Activated CD8-positive, alpha-beta T cell treated with anti-CD3 and anti-CD28 coated beads for 36 hours (primary cell): ENCODE data around the gene ATL3. TPM values are rescaled to one million over a fixed set of nuclear protein-coding genes. Genes with fewer than 3 reads are reported as not detected.

ENCODE experiments used
- ATAC-seq: fragments of 200-7000 bp; cut with Tn5 transposase; one replicate; pipeline ENCODE4 v1.10.0; 2021; ENCODE audit warnings: mild to moderate bottlenecking, moderate library complexity
- CTCF ChIA-PET: fragments of 350-600 bp; sonication (Branson Sonifier 250); formaldehyde crosslinking; loops from one replicate; lab custom pipeline; 2021; ENCODE audit warnings: antibody characterized with exemption; lab: Charles Lee
- POLR2A ChIA-PET: fragments of 350-600 bp; sonication (Branson Sonifier 250); formaldehyde crosslinking; loops from one replicate; lab custom pipeline; 2021; ENCODE audit warnings: antibody characterized with exemption; lab: Charles Lee
- DNase-seq: peaks from one replicate; pipeline ENCODE4 v3.0.0-alpha.2; 2020
- H3K27ac Mint-ChIP-seq: one replicate; pipeline ENCODE4 v1.8.0; 2021; ENCODE audit warnings: mild to moderate bottlenecking, mixed read lengths
- H3K27me3 Mint-ChIP-seq: one replicate; pipeline ENCODE4 v1.8.0; 2021; ENCODE audit warnings: mixed read lengths
- H3K36me3 Mint-ChIP-seq: one replicate; pipeline ENCODE4 v1.8.0; 2021; ENCODE audit warnings: low read depth, mixed read lengths
- H3K4me1 Mint-ChIP-seq: one replicate; pipeline ENCODE4 v1.8.0; 2021; ENCODE audit warnings: low read depth, mixed read lengths
- H3K4me3 Mint-ChIP-seq: one replicate; pipeline ENCODE4 v1.8.0; 2021; ENCODE audit warnings: mild to moderate bottlenecking, moderate library complexity, mixed read lengths
- H3K9me3 Mint-ChIP-seq: one replicate; pipeline ENCODE4 v1.8.0; 2021; ENCODE audit warnings: mixed read lengths
- intact Hi-C: fragments of 100-400 bp; cut with micrococcal nuclease; formaldehyde crosslinking; loops from one replicate; pipeline ENCODE4 v1.10.0; 2022
- total RNA-seq, 2 experiments: library from RNA; stranded (reverse); gene quantifications; one replicate each; pipeline ENCODE4 v1.2.3, GENCODE V29; 2021
- TF ChIP-seq, protein P1 (sequence below): fragments of 200-600 bp; IDR thresholded peaks from one replicate; pipeline ENCODE4 v1.8.0; 2022; ENCODE audit warnings: antibody characterized with exemption, mild to moderate bottlenecking

Gene ATL3
- total RNA-seq, 2 experiments from 2014 or later = 24.1 to 24.4 TPM

DNA sequence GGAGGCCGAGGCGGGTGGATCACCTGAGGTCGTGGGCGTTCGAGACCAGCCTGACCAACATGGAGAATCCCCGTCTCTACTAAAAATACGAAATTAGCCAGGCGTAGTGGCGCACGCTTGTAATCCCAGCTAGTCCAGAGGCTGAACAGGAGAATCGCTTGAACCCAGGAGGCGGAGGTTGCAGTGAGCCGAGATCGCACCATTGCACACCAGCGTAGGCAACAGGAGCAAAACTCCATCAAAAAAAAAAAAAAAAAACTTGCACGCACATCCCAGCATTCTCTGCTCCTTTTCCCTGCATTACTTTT, 934 bp upstream of the ATL3 start:
- Mint-ChIP-seq H3K27ac (no peak overlapping the region), H3K9me3 (peaks cover 1% of the 10 kb centered on the region), H3K36me3 (peaks cover 6% of the 10 kb centered on the region), H3K4me3 (no peak overlapping the region), H3K4me1 (peaks cover 26% of the 10 kb centered on the region), H3K27me3 (no peaks in the 10 kb centered on the region)
- POLR2A ChIA-PET = interaction anchor here (0.7 to 3.2 kb wide), 3 partner anchors 9 to 141 kb away, joined by 3 to 31 read pairs (median 4); partner anchors contain the start of gene RTN3
- DNase-seq = no peak
- intact Hi-C loops = no loop called here
- TF ChIP-seq, protein P1, sequence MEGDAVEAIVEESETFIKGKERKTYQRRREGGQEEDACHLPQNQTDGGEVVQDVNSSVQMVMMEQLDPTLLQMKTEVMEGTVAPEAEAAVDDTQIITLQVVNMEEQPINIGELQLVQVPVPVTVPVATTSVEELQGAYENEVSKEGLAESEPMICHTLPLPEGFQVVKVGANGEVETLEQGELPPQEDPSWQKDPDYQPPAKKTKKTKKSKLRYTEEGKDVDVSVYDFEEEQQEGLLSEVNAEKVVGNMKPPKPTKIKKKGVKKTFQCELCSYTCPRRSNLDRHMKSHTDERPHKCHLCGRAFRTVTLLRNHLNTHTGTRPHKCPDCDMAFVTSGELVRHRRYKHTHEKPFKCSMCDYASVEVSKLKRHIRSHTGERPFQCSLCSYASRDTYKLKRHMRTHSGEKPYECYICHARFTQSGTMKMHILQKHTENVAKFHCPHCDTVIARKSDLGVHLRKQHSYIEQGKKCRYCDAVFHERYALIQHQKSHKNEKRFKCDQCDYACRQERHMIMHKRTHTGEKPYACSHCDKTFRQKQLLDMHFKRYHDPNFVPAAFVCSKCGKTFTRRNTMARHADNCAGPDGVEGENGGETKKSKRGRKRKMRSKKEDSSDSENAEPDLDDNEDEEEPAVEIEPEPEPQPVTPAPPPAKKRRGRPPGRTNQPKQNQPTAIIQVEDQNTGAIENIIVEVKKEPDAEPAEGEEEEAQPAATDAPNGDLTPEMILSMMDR = no peak
- no peak for ATAC-seq
- CTCF ChIA-PET = interaction anchor here (4.1 to 4.9 kb wide), 2 partner anchors 10 to 66 kb away, joined by 26 to 35 read pairs; partner anchors contain the start of gene RTN3

DNA sequence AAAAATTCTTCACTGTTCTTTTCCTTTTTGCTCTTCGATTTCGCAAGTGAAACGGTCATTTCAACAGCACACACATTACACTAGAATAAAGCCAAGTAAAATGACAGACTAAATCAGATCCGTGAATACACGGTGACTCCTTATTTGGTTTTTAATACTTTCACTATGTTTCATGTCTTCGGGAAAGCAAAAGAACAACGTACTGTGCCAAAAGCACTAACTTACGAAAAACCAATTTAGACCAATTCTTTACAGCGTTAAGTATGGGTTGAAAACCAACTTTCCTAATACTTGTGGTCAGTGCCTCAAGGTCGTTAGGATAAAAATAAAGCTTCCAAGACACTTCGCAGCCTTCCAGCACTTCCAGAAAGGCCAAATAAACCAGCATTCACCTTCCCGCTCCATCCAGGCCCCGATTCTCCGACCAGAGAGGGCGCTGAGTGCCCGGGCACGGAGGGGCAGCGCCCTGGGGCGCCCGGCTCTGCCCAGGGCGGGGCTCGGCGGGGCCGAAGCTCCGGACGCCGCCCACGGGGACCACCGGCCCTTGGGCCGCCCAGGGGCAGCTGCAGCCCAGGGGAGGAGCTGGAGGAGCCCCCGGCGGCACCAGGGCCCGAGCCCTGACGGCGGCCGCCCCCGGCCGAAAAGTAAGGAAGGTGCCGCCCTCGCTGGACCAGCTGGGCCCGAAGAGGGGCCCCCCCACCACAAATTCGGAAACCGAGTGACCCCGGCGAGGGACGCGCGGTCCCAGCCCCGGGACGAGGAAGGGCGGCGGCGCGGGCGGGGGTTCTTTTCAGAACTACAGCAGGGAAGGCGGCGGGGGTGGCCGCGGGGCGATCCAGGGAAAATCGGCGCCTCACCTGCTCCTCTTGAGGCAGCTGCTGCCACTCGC, 499 bp downstream of the ATL3 start:
- H3K9me3 Mint-ChIP-seq = peaks cover 1% of the 10 kb centered on the region
- POLR2A ChIA-PET = interaction anchor here (0.8 to 3.2 kb wide), 7 partner anchors 8 to 199 kb away, joined by 3 to 31 read pairs (median 3); partner anchors contain the start of gene RTN3
- CTCF ChIA-PET = interaction anchor here (1.2 to 4.9 kb wide), 4 partner anchors 9 to 68 kb away, joined by 3 to 35 read pairs (median 15); partner anchors contain the start of gene RTN3
- peak overlapping the region; percentile 70 for H3K4me3 Mint-ChIP-seq
- intact Hi-C loops = no loop called here
- peak; percentile 42 for DNase-seq
- peaks cover 7% of the 10 kb centered on the region for H3K36me3 Mint-ChIP-seq
- TF ChIP-seq, protein P1 = no peak
- peak; percentile 8 for ATAC-seq
- peak overlapping the region; percentile 86 for H3K27ac Mint-ChIP-seq
- peaks cover 30% of the 10 kb centered on the region for H3K4me1 Mint-ChIP-seq
- no peaks in the 10 kb centered on the region for H3K27me3 Mint-ChIP-seq

DNA sequence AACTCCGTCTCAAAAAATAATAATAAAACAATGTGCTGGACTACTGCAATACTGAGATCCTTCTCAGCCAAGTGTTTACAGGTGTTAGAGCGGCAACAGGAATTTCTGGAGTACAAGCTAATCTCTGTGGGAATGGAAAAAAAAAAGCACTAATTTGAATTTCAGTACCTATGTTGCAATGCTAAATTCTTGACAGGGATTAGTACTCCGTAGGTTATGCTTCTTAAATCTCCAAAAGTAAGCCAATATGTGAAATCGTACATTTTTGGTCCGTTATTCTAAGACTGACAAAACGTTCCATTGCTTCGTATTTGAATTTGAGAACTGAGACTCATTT, 1.1 kb downstream of the ATL3 start:
- intact Hi-C loops = no loop called here
- ChIA-PET POLR2A (interaction anchor here (1.1 to 3.2 kb wide), 2 partner anchors 12 to 118 kb away, joined by 4 to 31 read pairs; partner anchors contain the start of gene RTN3), CTCF (interaction anchor here (1.2 to 4.9 kb wide), 4 partner anchors 9 to 68 kb away, joined by 3 to 35 read pairs (median 15); partner anchors contain the start of gene RTN3)
- peaks cover 1% of the 10 kb centered on the region for H3K9me3 Mint-ChIP-seq
- TF ChIP-seq, protein P1 = no peak
- no peak for DNase-seq
- no peaks in the 10 kb centered on the region for H3K27me3 Mint-ChIP-seq
- H3K4me3 Mint-ChIP-seq = peak overlapping the region; percentile 70
- peaks cover 7% of the 10 kb centered on the region for H3K36me3 Mint-ChIP-seq
- H3K27ac Mint-ChIP-seq = peak overlapping the region; percentile 86
- no peak for ATAC-seq
- peaks cover 32% of the 10 kb centered on the region for H3K4me1 Mint-ChIP-seq

DNA sequence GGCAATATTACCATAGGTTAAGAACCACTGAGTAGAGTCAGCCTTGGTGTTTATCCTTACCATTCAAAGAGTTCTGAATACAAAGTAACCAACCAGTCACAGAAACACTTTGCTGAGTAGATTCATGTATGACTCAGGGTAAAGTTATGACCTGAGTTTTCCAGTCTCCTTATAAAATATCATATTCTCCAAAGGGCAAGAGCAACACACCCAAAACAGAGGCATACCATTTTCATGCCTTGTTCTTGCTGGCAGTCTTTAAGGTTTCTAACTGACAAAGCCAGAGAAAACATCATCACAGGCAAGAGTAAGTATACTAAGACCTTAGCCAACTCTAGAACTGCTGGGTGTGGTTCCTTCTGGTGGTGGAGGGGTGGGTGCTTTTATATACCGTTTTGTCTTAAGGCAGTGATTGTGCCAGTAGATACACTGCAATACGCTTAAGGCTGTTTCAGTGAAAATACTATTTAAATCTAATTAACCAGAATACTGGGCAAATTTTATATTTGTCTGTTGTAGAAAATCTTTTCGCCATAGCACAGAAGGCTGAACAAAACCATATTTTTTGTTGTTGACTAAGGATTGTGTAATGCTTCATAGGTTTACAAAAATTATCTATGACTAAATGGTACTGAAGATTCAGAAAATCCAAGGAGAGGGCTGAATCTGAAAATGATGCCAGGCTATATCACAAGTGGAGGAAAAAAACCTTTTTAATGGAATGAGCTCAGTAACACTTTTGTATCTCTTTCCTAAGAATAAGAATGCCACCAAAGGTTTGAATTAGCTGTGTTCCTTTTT, 3.0 kb downstream of the ATL3 start:
- peaks cover 7% of the 10 kb centered on the region for H3K36me3 Mint-ChIP-seq
- ChIA-PET POLR2A (interaction anchor here (1.2 to 1.4 kb wide), 3 partner anchors 14 to 1201 kb away, joined by 3 to 5 read pairs (median 3); partner anchors contain the start of gene RTN3), CTCF (interaction anchor here (0.9 to 4.1 kb wide), 4 partner anchors 16 to 188 kb away, joined by 3 to 26 read pairs (median 4); no protein-coding TSS in a partner anchor)
- DNase-seq (no peak), ATAC-seq (peak; percentile 34)
- peak overlapping the region; percentile 65 for H3K27ac Mint-ChIP-seq
- no peaks in the 10 kb centered on the region for H3K27me3 Mint-ChIP-seq
- intact Hi-C loops = no loop called here
- H3K9me3 Mint-ChIP-seq = peaks cover 1% of the 10 kb centered on the region
- TF ChIP-seq, protein P1 = no peak
- H3K4me1 Mint-ChIP-seq = peaks cover 42% of the 10 kb centered on the region
- no peak overlapping the region for H3K4me3 Mint-ChIP-seq
